ENCODE data around the gene CCDC124. TPM values are rescaled to one million over a fixed set of nuclear protein-coding genes. Genes with fewer than 3 reads are reported as not detected.
A peak's percentile ranks its signal among the peaks of the same experiment; 100 is the strongest.

The CCDC124 gene
- total RNA-seq, 1 donor from 2014 or later, result 97.3 TPM

DNA sequence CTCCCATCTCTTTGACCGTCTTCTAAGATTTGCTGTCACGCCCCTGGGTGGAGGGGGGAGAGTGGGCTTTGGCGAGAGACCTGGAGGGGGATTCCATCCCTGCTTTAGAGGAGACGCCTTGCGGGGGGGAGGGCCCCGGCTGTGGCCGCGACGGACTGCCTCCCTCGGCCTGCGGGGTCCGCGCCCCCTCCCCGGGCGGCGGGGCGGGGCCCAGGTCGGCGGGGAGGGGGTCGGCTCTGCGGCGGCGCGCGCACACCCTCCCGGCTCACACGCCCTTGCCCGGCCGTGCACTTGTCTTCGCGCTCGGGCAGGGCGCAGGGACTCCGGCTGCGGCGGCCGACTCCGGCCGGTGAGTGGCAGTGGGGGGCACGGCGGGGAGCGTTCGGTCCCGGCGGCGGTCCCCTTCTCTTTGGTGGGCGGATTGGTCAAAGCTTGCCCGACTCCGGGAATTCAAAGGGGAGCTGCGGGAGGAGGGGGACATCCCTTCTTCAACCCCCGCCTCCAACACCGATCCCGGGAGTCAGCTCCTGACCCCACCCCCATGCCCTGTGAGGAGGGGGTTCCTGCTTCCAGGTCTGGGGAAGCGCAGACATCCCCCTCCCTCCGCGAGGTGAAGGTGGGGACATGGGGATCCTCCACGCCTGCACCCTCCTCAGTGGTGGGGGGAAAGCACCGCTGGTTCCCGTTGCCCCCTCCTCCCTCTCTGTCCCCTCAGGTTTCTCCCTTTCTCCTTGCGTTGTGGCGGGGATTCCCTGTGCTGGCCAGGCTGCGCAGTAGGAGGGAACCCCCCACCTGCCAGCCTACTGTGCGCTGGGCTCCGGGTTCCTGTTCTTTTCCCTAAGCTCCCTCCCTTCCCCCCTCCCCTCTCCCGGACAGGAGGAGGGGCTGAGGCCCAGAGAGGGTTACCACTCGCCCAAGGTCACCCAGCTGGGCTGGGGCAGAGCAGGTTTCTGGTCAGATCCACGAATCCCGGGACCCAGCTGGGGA, 19.5 kb downstream of the CCDC124 start:
- H3K4me1 ChIP-seq (ENCODE audit: insufficient read depth, low read length), result peaks cover 4% of the 10 kb centered on the region
- Mint-ChIP-seq H3K27me3 (ENCODE audit: low read depth, unreplicated experiment) (peaks cover 56% of the 10 kb centered on the region), H3K27ac (ENCODE audit: unreplicated experiment) (no peak overlapping the region), H3K4me3 (ENCODE audit: unreplicated experiment) (no peak overlapping the region), H3K9me3 (ENCODE audit: unreplicated experiment) (no peaks in the 10 kb centered on the region), H3K4me1 (ENCODE audit: low read depth, unreplicated experiment) (peaks cover 8% of the 10 kb centered on the region), H3K36me3 (ENCODE audit: low read depth, unreplicated experiment) (peaks cover 2% of the 10 kb centered on the region)
- H2AFZ ChIP-seq (ENCODE audit: low read depth, low read length), result no peak overlapping the region
- no peaks in the 10 kb centered on the region for H3K9me3 ChIP-seq (ENCODE audit: insufficient read depth, low read depth, low read length)
- no peak for TF ChIP-seq CTCF (IDR thresholded peaks at IDR 0.05; ENCODE audit: insufficient read depth, low read depth, low read length)
- TF ChIP-seq EZH2 (IDR thresholded peaks at IDR 0.05; ENCODE audit: insufficient read depth, low read length), result peak; percentile 87
- H3K4me2 ChIP-seq (ENCODE audit: low read length), result no peak overlapping the region
- no peaks in the 10 kb centered on the region for H3K79me2 ChIP-seq (ENCODE audit: insufficient read depth, low read length)
- no peaks in the 10 kb centered on the region for H4K20me1 ChIP-seq (ENCODE audit: insufficient read depth, low read length)
- no peaks in the 10 kb centered on the region for H3K36me3 ChIP-seq (ENCODE audit: insufficient read depth, low read length)
- no peak overlapping the region for H3K4me3 ChIP-seq (ENCODE audit: insufficient read depth, low read depth, low read length)
- no peak for FAIRE-seq
- no peak overlapping the region for H3K27ac ChIP-seq (ENCODE audit: low read depth, low read length)
- DNase-seq (ENCODE audit: low read depth), result no peak
- no peak overlapping the region for H3K9ac ChIP-seq (ENCODE audit: low read length)
- peaks cover 56% of the 10 kb centered on the region for H3K27me3 ChIP-seq (ENCODE audit: insufficient read depth, low read length)

DNA sequence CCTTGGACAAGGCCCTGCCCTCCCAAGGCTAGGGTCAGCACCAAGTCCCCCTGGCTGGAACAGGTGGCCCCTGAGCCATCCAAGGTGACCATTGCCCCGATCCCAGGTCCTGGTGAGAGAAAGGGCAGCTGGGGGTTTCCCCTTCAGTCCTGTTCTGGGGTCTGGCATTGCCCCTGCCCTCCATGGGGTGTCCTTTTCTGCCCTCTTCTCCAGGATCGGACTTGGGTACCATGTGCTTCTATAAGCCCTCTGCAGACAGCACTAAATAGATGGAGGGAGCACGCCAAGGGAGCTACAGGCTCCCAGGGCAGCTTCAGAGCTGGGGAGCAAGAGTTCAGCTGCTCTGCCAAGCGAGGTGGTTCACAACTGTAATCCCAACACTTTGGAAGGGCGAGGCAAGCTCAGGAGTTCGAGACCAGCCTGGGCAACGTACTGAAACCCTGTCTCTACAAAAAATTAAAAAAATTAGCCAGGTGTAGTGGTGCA, 20.5 kb downstream of the CCDC124 start:
- no peaks in the 10 kb centered on the region for H3K9me3 Mint-ChIP-seq (ENCODE audit: unreplicated experiment)
- Histone ChIP-seq H3K4me1 (ENCODE audit: insufficient read depth, low read length) (peaks cover 4% of the 10 kb centered on the region), H2AFZ (ENCODE audit: low read depth, low read length) (no peak overlapping the region), H3K27me3 (ENCODE audit: insufficient read depth, low read length) (peaks cover 65% of the 10 kb centered on the region), H3K9ac (ENCODE audit: low read length) (no peak overlapping the region), H3K27ac (ENCODE audit: low read depth, low read length) (no peak overlapping the region), H3K4me3 (ENCODE audit: insufficient read depth, low read depth, low read length) (no peak overlapping the region), H3K36me3 (ENCODE audit: insufficient read depth, low read length) (no peaks in the 10 kb centered on the region), H3K4me2 (ENCODE audit: low read length) (no peak overlapping the region), H4K20me1 (ENCODE audit: insufficient read depth, low read length) (no peaks in the 10 kb centered on the region), H3K79me2 (ENCODE audit: insufficient read depth, low read length) (no peaks in the 10 kb centered on the region), H3K9me3 (ENCODE audit: insufficient read depth, low read depth, low read length) (no peaks in the 10 kb centered on the region)
- H3K27ac Mint-ChIP-seq (ENCODE audit: unreplicated experiment), result no peak overlapping the region
- H3K27me3 Mint-ChIP-seq (ENCODE audit: low read depth, unreplicated experiment), result peaks cover 65% of the 10 kb centered on the region
- DNase-seq (ENCODE audit: low read depth), result no peak
- H3K4me3 Mint-ChIP-seq (ENCODE audit: unreplicated experiment), result no peak overlapping the region
- peaks cover 2% of the 10 kb centered on the region for H3K36me3 Mint-ChIP-seq (ENCODE audit: low read depth, unreplicated experiment)
- FAIRE-seq, result no peak
- TF ChIP-seq EZH2 (IDR thresholded peaks at IDR 0.05; ENCODE audit: insufficient read depth, low read length) (no peak), CTCF (IDR thresholded peaks at IDR 0.05; ENCODE audit: insufficient read depth, low read depth, low read length) (no peak)
- peaks cover 8% of the 10 kb centered on the region for H3K4me1 Mint-ChIP-seq (ENCODE audit: low read depth, unreplicated experiment)
